ENCODE results near the gene RPP25L. TPM values are rescaled to one million over a fixed set of nuclear protein-coding genes. Genes with fewer than 3 reads are reported as not detected.

The RPP25L gene
- total and polyA plus RNA-seq, 3 experiments from 2014 or later: 34.5 to 39.0 (median 35.9) TPM

GRCh38 chr9:34587271-34587670 is 24.6 kb downstream of the RPP25L start:
- Histone ChIP-seq H3K4me1 (ENCODE audit: insufficient read depth, low read length) (peaks cover 15% of the 10 kb centered on the region), H3K9me3 (ENCODE audit: low read length) (no peaks in the 10 kb centered on the region), H3K36me3 (ENCODE audit: insufficient read depth, low read length) (no peaks in the 10 kb centered on the region), H3K4me3 (ENCODE audit: low read length) (no peak overlapping the region), H3K27ac (ENCODE audit: low read depth, low read length) (no peak overlapping the region), H3K27me3 (ENCODE audit: insufficient read depth, low read length, poor library complexity, severe bottlenecking) (peaks cover 63% of the 10 kb centered on the region)
- Mint-ChIP-seq H3K4me3 (peak overlapping the region in 4 of 7 donors; percentile 19 to 38 (median 27)), H3K36me3 (peaks cover 0 to 3% (median 0%) of the 10 kb centered on the region in 3 donors), H3K27me3 (peaks cover 69 to 90% of the 10 kb centered on the region in 2 donors), H3K4me1 (peaks cover 17 to 34% (median 18%) of the 10 kb centered on the region in 3 donors), H3K27ac (no peak overlapping the region), H3K9me3 (no peaks in the 10 kb centered on the region)
- POLR2A ChIA-PET: no interaction called here
- CTCF ChIA-PET: no interaction called here
- no peak for DNase-seq

- ChIA-PET POLR2A (no interaction called here), CTCF (no interaction called here)
- peaks cover 0 to 7% (median 0%) of the 10 kb centered on the region in 3 donors for H3K36me3 Mint-ChIP-seq
- Histone ChIP-seq H3K4me3 (ENCODE audit: low read length) (no peak overlapping the region), H3K9me3 (ENCODE audit: low read length) (no peaks in the 10 kb centered on the region), H3K27me3 (ENCODE audit: insufficient read depth, low read length, poor library complexity, severe bottlenecking) (peaks cover 51% of the 10 kb centered on the region), H3K27ac (ENCODE audit: low read depth, low read length) (no peak overlapping the region), H3K4me1 (ENCODE audit: insufficient read depth, low read length) (peaks cover 10% of the 10 kb centered on the region), H3K36me3 (ENCODE audit: insufficient read depth, low read length) (no peaks in the 10 kb centered on the region)
- no peak for DNase-seq
- H3K9me3 Mint-ChIP-seq: no peaks in the 10 kb centered on the region
- peak overlapping the region in 1 of 8 donors; percentile 36 for H3K27ac Mint-ChIP-seq
- H3K27me3 Mint-ChIP-seq: peaks cover 74 to 88% of the 10 kb centered on the region in 2 donors
- H3K4me3 Mint-ChIP-seq: no peak overlapping the region
- H3K4me1 Mint-ChIP-seq: peaks cover 13 to 23% (median 15%) of the 10 kb centered on the region in 3 donors
Observed at GRCh38 chr9:34585946-34586669, 25.8 kb downstream of the RPP25L start.

- no peak overlapping the region for H3K4me3 ChIP-seq (ENCODE audit: low read length)
- no peaks in the 10 kb centered on the region for H3K9me3 Mint-ChIP-seq
Observed at GRCh38 chr9:34584970-34585369, 26.9 kb downstream of the RPP25L start.

GRCh38 chr9:34582787-34583186 is 29.1 kb downstream of the RPP25L start:
- H3K27me3 Mint-ChIP-seq: peaks cover 70 to 87% of the 10 kb centered on the region in 2 donors
- no peaks in the 10 kb centered on the region for H3K36me3 ChIP-seq (ENCODE audit: insufficient read depth, low read length)
- ChIA-PET POLR2A (interaction anchor here (1.0 kb wide), 1 partner anchor 37 kb away, joined by 4 read pairs; the partner anchor contains the start of gene DCTN3), CTCF (interaction anchor here (1.1 to 3.2 kb wide), 2 partner anchors 9 to 31 kb away, joined by 4 to 15 read pairs; no protein-coding TSS in a partner anchor)
- DNase-seq: no peak
- peaks cover 0 to 7% (median 6%) of the 10 kb centered on the region in 3 donors for H3K4me1 Mint-ChIP-seq
- H3K4me3 Mint-ChIP-seq: no peak overlapping the region
- no peak overlapping the region for H3K27ac ChIP-seq (ENCODE audit: low read depth, low read length)
- H3K4me1 ChIP-seq (ENCODE audit: insufficient read depth, low read length): peaks cover 6% of the 10 kb centered on the region
- H3K36me3 Mint-ChIP-seq: peaks cover 0 to 5% (median 0%) of the 10 kb centered on the region in 3 donors
- H3K27ac Mint-ChIP-seq: no peak overlapping the region
- no peaks in the 10 kb centered on the region for H3K9me3 Mint-ChIP-seq
- no peak overlapping the region for H3K4me3 ChIP-seq (ENCODE audit: low read length)
- H3K27me3 ChIP-seq (ENCODE audit: insufficient read depth, low read length, poor library complexity, severe bottlenecking): peaks cover 52% of the 10 kb centered on the region
- no peaks in the 10 kb centered on the region for H3K9me3 ChIP-seq (ENCODE audit: low read length)

More at GRCh38 chr9:34584970-34585369, 26.9 kb downstream of the RPP25L start:
- Mint-ChIP-seq H3K4me1 (peaks cover 9 to 12% (median 12%) of the 10 kb centered on the region in 3 donors), H3K4me3 (no peak overlapping the region), H3K27ac (no peak overlapping the region), H3K36me3 (peaks cover 0 to 8% (median 0%) of the 10 kb centered on the region in 3 donors), H3K27me3 (peaks cover 73 to 88% of the 10 kb centered on the region in 2 donors)
- Histone ChIP-seq H3K36me3 (ENCODE audit: insufficient read depth, low read length) (no peaks in the 10 kb centered on the region), H3K9me3 (ENCODE audit: low read length) (no peaks in the 10 kb centered on the region), H3K27ac (ENCODE audit: low read depth, low read length) (no peak overlapping the region), H3K4me1 (ENCODE audit: insufficient read depth, low read length) (no peaks in the 10 kb centered on the region), H3K27me3 (ENCODE audit: insufficient read depth, low read length, poor library complexity, severe bottlenecking) (peaks cover 47% of the 10 kb centered on the region)
- POLR2A ChIA-PET: no interaction called here
- DNase-seq: no peak
- CTCF ChIA-PET: no interaction called here

- H3K27me3 ChIP-seq (ENCODE audit: insufficient read depth, low read length, poor library complexity, severe bottlenecking): peaks cover 41% of the 10 kb centered on the region
- CTCF ChIA-PET: interaction anchor here (1.1 to 3.2 kb wide), 2 partner anchors 11 to 30 kb away, joined by 4 to 15 read pairs; no protein-coding TSS in a partner anchor
- peaks cover 6% of the 10 kb centered on the region for H3K4me1 ChIP-seq (ENCODE audit: insufficient read depth, low read length)
- Mint-ChIP-seq H3K27ac (no peak overlapping the region), H3K4me1 (peaks cover 4 to 13% (median 12%) of the 10 kb centered on the region in 3 donors), H3K4me3 (no peak overlapping the region), H3K9me3 (no peaks in the 10 kb centered on the region), H3K36me3 (peaks cover 0 to 5% (median 0%) of the 10 kb centered on the region in 3 donors), H3K27me3 (peaks cover 61 to 82% of the 10 kb centered on the region in 2 donors)
- POLR2A ChIA-PET: no interaction called here
- no peak overlapping the region for H3K27ac ChIP-seq (ENCODE audit: low read depth, low read length)
- no peak for DNase-seq
- no peaks in the 10 kb centered on the region for H3K9me3 ChIP-seq (ENCODE audit: low read length)
- no peak overlapping the region for H3K4me3 ChIP-seq (ENCODE audit: low read length)
- H3K36me3 ChIP-seq (ENCODE audit: insufficient read depth, low read length): no peaks in the 10 kb centered on the region
Observed at GRCh38 chr9:34581318-34581717, 30.6 kb downstream of the RPP25L start.

GRCh38 chr9:34580358-34580757 is 31.5 kb downstream of the RPP25L start:
- peaks cover 0 to 5% (median 0%) of the 10 kb centered on the region in 3 donors for H3K36me3 Mint-ChIP-seq
- H3K27me3 Mint-ChIP-seq: peaks cover 58 to 80% of the 10 kb centered on the region in 2 donors
- no peaks in the 10 kb centered on the region for H3K9me3 ChIP-seq (ENCODE audit: low read length)
- peaks cover 35% of the 10 kb centered on the region for H3K27me3 ChIP-seq (ENCODE audit: insufficient read depth, low read length, poor library complexity, severe bottlenecking)
- H3K4me1 ChIP-seq (ENCODE audit: insufficient read depth, low read length): peaks cover 6% of the 10 kb centered on the region
- H3K4me1 Mint-ChIP-seq: peaks cover 4 to 15% (median 12%) of the 10 kb centered on the region in 3 donors
- DNase-seq: no peak
- H3K27ac Mint-ChIP-seq: no peak overlapping the region
- H3K36me3 ChIP-seq (ENCODE audit: insufficient read depth, low read length): no peaks in the 10 kb centered on the region
- ChIA-PET POLR2A (no interaction called here), CTCF (interaction anchor here (1.4 kb wide), 1 partner anchor 12 kb away, joined by 14 read pairs; no protein-coding TSS in a partner anchor)
- H3K9me3 Mint-ChIP-seq: no peaks in the 10 kb centered on the region
- no peak overlapping the region for H3K4me3 ChIP-seq (ENCODE audit: low read length)
- no peak overlapping the region for H3K4me3 Mint-ChIP-seq
- no peak overlapping the region for H3K27ac ChIP-seq (ENCODE audit: low read depth, low read length)

GRCh38 chr9:34579808-34580163 is 32.1 kb downstream of the RPP25L start:
- POLR2A ChIA-PET: no interaction called here

More at GRCh38 chr9:34579808-34580163, 32.1 kb downstream of the RPP25L start:
- no peak for DNase-seq
- Mint-ChIP-seq H3K27me3 (peaks cover 56 to 79% of the 10 kb centered on the region in 2 donors), H3K4me1 (peaks cover 4 to 15% (median 12%) of the 10 kb centered on the region in 3 donors), H3K27ac (no peak overlapping the region), H3K36me3 (peaks cover 0 to 5% (median 0%) of the 10 kb centered on the region in 3 donors), H3K9me3 (no peaks in the 10 kb centered on the region), H3K4me3 (no peak overlapping the region)
- Histone ChIP-seq H3K4me1 (ENCODE audit: insufficient read depth, low read length) (peaks cover 6% of the 10 kb centered on the region), H3K9me3 (ENCODE audit: low read length) (no peaks in the 10 kb centered on the region), H3K4me3 (ENCODE audit: low read length) (no peak overlapping the region), H3K27ac (ENCODE audit: low read depth, low read length) (no peak overlapping the region), H3K27me3 (ENCODE audit: insufficient read depth, low read length, poor library complexity, severe bottlenecking) (peaks cover 30% of the 10 kb centered on the region), H3K36me3 (ENCODE audit: insufficient read depth, low read length) (no peaks in the 10 kb centered on the region)
- CTCF ChIA-PET: interaction anchor here (1.4 kb wide), 1 partner anchor 12 kb away, joined by 14 read pairs; no protein-coding TSS in a partner anchor

Measured in CD8-positive, alpha-beta memory T cell (primary cell).